Activated effector memory CD4-positive, alpha-beta T cell treated with Interleukin-2 at 50 U/mL for 16 hours (primary cell): ENCODE measurements around the gene LENEP.
"Not testable (repeated sequence)": the region's sequence is repeated elsewhere in the genome, so short reads cannot be mapped to it uniquely, and the experiment has no call there.

Experiments
- DNase-seq: peaks from one replicate; pipeline ENCODE4 v3.0.0-alpha.2; 2020

Gene LENEP

DNA sequence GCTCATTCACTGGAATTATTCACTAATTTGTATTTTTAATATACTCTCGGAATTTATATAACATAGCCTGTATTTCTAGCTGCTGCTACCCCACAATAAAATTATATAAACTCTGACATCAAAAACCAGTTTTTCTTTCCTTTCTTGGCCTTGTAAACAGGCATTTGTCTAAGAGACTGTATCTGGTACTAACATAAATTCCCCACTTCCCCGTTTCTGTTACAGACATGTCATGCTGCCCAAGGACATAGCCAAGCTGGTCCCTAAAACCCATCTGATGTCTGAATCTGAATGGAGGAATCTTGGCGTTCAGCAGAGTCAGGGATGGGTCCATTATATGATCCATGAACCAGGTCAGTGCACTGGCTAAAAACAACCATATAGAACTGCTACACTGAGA lies 15.6 kb upstream of the LENEP start:
- DNase-seq = not testable (repeated sequence)

DNA sequence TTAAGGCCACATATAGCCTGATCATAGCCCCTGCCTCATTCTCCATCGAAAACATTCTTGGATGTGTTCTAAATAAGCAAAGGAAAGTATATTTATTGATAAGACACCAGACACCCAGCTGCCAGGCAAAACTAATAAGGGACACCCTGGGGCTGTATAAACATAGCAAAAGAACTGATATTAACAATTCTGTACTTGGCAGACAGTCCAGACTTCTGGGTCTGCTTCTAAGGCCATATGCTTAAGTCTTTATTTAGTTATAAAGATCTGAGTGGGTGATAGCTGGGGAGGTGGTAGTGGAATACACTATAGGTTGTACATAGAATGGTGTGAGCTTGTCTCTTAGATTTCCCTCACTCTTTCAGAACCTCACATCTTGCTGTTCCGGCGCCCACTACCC lies 15.0 kb upstream of the LENEP start:
- no peak for DNase-seq

DNA sequence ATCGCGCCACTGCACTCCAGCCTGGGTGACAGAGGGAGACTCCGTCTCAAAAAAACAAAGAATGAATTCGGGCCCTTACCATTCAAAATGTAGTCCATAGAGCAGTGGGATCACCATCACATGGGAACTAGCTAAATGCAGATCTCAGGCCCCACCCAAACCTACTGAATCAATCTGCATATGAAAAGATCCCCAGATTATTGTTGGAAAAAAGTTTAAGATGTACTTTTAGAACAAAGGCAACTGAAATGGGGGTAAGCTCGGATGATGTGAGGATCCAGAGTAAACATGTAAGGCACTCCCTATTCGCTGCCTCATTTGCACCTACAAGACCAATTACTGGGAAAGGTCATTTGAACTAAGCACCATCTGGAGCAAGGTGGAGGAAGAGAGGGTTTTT lies 11.0 kb upstream of the LENEP start:
- DNase-seq = no peak

DNA sequence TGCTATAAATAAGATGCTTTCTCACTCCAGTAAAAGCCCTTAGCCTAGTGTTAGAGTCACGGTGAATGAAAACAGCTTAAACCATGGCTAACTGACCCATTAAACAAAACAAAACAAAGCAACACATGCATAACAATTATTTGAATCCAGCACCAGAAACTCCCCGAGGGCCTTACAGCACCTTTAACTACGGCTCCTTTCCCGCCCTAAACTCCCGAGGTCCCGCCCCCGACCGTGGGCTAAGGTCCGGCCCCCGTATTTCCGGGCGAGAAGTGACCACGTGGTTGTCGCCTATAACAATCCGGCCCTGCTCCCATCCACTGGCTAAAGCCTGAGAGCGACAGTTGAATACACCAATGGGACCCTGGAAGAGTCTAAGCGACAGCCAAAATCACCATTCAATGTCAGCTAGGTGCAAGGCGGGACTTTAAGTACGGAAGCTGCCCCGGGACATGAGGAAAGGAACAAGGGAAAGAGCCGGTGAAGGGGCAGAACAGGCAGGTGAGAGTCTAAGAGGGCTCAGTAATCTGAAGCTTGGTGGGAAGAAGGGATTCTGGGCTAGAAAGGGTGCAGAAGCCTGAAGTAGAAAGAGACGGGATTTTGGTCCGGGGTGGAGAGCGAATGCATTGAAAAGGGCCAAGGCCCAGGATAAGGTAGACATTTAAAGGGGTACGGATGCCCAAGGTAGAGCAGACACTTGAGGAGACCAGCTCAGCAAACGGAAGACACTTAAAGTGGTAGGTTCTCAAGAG lies 10.3 kb upstream of the LENEP start, which contains the start of gene FLAD1:
Gene FLAD1 (plus strand): TSS at position 448 of the 752 bp plus-strand sequence. CDS start 351 bp downstream, outside the sequence.
- DNase-seq = peak; percentile 91

DNA sequence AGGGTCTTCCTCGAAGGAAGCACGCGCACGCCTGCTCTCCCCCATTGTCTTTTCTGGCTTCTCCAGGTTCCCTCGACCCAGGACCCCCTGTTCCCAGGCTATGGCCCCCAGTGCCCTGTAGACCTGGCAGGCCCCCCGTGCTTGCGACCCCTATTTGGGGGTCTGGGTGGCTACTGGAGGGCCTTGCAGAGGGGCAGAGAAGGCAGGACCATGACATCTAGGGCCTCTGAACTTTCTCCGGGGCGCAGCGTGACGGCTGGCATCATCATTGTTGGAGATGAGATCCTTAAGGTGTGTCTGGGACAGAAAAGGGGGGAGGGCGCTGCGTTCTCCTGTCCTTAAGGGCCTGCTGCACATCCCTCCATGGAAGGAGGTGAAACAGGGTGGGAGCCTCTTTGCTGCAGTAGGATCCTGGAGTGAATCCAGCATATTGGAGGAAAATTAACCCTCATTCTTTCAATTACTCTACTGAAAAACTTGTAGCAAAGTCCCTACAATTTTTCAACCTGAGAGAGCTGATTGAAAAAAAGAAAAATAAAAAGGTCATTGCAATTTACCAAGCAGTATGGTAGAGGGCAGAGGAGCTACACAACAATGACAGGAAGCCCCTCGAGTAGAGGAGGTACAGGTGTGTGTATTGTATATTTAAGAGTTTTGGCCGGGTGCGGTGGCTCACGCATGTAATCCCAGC lies 9.5 kb upstream of the LENEP start:
- DNase-seq = no peak

DNA sequence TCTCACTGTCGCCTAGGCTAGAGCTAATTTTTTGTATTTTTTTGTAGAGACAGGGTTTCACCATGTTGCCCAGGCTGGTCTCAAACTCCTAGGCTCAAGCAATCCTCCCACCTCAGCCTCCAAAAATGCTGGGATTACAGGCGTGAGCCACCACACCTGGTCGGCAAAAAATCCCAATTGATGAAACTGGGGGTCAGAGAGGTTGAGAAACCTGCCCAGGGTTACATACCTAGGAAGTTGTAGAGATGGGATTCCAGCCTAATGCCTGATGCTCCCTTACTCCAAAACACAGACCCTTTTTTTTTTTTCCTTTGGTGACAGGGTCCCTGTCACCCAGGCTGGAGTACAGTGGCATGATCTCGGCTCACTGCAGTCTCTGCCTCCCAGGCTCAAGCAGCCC lies 6.7 kb upstream of the LENEP start:
- DNase-seq = not testable (repeated sequence)

DNA sequence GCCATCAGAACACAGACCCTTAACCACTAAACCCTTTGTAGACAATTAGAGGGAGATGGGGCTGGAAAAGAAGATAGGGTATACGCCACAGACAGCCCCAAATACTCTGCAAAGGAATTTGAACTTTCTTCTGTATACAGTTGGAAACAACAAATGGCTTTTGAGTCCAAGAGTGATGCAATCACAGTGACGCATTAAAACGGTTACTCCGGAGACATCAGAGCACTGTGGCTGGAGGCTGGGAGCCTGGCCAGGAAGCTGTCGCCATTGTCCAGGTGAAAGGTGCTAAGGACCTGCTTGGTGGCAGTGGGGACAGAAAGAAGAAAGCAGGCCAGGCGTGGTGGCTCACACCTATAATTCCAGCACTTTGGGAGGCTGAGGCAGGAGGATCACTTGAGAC lies 6.1 kb upstream of the LENEP start:
- no peak for DNase-seq

DNA sequence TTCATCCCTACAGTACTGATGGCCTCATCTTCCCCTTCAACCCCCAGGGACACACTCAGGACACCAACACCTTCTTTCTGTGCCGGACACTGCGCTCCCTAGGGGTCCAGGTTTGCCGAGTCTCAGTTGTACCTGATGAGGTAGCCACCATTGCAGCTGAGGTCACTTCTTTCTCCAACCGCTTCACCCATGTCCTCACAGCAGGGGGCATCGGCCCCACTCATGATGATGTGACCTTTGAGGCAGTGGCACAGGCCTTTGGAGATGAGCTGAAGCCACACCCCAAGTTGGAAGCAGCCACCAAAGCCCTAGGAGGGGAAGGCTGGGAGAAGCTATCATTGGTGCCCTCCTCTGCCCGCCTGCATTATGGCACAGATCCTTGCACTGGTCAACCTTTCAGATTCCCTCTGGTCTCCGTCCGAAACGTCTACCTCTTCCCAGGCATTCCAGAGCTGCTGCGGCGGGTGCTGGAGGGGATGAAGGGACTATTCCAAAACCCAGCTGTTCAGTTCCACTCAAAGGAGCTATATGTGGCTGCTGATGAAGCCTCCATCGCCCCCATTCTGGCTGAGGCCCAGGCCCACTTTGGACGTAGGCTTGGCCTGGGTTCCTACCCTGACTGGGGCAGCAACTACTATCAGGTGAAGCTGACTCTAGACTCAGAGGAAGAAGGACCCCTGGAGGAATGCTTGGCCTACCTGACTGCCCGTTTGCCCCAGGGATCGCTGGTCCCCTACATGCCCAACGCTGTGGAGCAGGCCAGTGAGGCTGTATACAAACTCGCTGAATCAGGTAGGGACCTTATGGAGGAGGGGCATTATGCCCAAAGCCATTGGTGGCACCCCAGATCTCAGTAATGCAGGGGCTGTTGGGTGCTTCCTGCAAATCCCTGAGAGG lies 5.1 kb upstream of the LENEP start:
- no peak for DNase-seq

DNA sequence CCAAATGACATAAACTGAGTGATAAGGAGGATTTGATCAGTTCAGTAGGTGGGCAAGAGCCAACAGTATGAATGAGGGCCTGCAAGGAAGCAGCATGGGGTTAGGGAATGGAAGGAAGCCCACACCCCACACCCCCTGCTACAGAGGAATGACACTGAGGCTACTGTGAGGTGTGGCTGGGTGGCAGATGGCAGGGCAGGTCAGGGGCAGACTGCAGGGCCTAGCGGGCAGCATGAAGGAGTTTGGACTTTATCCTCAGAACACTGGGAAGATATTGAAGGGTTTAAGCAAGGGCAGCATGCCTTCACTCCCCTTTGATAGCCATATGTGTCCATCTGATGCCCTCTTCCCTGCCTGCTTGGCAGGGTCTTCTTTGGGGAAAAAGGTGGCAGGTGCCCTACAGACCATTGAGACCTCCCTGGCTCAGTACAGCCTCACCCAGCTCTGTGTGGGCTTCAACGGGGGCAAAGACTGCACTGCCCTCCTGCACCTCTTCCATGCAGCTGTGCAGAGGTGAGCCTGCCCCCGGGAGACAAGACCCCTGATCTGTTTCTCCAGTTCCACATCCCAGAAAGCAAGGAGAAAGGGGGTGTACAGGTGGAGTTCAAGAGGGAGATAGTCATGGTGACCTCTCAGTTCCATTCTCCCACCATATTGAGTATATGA lies 4.1 kb upstream of the LENEP start:
- no peak for DNase-seq

DNA sequence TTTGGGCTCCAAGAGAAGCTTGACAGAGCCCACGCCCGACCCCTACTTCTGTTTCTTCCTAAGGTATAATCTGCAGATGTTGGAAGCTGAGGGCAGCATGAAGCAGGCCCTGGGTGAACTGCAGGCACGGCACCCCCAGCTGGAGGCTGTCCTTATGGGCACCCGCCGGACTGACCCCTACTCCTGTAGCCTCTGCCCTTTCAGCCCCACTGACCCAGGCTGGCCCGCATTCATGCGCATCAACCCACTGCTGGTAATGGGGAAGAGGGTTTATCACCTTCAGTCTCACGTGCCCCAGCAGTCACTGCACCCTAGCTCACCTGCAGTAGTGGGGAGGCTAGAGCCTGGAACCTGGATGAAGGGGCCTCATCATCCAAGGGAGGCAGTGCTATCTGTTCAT lies 3.1 kb upstream of the LENEP start:
- DNase-seq = no peak

DNA sequence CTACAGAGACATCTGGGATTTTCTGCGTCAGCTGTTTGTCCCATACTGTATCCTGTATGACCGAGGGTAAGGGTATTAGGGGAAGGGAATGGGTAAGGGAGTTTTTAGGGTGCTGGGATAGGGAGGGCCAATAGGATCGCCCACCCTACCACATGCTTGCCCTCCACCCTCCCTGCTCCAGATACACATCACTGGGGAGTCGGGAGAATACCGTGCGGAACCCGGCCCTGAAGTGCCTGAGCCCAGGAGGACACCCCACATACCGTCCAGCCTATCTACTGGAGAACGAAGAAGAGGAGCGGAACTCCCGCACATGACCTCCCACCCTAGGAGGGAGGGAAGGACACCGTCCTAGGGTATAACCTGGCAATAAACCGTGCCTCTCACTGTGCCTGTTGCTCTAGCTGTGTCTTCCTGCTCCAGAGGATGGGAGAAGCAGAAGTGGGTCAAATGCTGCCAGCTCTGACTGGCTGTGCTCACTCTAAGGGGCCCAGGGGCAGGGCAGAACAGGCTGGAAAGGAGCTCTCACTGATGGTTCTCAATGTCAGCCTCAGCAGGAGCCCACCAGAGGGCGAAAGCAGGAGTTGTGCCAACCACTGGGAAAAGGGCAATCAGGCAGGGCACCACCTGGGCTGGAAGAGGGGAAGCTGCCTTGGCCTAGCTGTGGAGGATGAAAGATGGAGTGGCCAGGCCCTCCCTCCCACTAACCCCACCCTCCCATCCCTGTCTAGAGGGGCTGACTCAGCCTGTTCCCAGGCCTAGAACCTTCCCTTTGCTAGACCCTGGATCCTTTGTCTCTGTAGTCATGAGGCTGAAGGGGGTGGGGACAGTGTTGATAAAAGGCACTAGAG lies 440 bp upstream of the LENEP start:
- no peak for DNase-seq

DNA sequence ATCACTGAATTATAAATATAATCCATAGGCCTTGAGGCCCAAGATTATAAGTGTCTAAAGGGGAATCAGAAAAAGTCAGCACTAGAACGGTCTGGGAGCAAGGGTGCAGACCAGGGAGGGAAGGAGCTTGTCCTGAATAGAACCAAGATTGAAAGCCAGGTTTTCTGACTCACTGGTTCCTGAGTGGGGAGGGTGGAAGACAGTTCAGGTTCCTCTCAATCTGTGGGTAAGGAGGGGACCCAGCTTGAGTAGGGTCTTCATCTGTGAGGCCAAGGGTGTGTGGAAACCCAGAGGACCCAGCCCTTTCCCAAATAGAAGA lies 842 bp downstream of the LENEP start:
- DNase-seq = no peak

DNA sequence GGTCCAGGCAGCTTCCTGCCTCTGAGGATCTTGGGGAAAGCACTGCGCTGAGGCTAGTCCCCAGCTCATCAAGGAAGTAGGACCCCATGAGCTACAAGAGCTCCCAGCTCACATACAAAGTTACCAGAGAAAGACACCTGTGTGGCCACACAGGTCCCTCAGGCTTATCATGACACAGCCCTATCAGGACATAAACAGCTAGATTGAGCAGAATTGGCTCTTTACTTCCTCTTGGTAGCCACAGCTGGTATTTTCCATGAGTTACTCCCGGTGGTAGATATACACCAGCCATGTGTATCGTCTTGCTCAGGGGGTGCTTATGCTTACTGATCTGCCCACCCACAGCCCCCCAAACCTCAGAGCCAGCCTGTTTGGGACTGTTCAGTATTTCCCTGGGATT lies 1.2 kb downstream of the LENEP start:
- no peak for DNase-seq

DNA sequence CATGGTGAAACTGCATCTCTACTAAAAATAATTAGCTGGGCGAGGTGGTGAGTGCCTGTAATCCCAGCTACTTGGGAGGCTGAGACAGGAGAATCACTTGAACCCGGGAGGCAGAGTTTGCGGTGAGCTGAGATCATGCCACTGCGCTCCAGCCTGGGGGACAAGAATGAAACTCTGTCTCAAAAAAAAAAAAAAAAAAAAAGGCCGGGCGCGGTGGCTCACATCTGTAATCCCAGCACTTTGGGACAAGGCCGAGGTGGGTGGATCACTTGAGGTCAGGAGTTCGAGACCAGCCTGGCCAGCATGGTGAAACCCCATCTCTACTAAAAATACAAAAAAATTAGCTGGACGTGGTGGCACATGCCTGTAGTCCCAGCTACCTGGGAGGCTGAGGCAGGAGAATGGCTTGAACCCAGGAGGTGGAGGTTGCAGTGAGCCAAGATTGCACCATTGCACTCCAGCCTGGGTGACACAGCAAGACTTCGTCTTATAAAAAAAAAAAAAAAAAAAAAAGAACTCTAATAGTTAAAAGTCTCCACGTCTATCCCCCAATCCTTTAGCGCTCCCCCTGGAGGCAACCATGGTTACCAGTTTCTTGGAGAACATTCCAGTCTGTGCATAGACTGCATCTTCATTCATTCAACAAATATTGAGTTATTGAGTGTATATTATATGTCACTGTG lies 2.1 kb downstream of the LENEP start:
- not testable (repeated sequence) for DNase-seq

DNA sequence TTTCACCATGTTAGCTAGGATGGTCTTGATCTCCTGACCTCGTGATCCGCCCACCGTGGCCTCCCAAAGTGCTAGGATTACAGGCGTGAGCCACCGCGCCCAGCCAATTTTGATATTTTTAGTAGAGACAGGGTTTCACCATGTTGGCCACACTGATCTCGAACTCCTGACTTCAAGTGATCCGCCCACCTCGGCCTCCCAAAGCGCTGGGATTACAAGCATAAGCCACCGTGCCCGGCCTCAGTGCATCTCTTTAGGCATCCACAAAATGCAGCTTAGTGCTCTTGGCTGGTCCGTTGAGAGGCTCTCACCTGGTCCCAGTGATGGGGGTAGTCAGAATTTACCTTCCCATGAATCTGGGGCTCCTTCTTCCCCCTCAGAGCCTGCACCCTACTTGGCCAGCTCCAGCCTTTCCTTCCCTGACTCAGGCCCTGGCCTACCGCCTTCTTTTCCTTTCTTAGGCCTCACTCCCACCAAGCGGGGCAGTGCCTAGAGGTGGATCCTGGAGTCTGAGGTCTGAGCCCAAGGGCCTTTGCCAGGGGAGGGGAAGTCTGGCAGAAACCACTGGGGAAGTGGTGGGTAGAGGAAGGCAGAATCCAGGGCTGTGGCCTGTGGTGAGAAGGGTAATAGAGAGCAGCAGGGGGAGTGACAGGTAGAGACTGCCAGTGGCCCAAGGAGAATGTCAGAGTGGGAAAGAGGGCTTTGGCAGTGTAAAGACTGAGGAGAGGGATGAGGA lies 3.7 kb downstream of the LENEP start:
- no peak for DNase-seq

DNA sequence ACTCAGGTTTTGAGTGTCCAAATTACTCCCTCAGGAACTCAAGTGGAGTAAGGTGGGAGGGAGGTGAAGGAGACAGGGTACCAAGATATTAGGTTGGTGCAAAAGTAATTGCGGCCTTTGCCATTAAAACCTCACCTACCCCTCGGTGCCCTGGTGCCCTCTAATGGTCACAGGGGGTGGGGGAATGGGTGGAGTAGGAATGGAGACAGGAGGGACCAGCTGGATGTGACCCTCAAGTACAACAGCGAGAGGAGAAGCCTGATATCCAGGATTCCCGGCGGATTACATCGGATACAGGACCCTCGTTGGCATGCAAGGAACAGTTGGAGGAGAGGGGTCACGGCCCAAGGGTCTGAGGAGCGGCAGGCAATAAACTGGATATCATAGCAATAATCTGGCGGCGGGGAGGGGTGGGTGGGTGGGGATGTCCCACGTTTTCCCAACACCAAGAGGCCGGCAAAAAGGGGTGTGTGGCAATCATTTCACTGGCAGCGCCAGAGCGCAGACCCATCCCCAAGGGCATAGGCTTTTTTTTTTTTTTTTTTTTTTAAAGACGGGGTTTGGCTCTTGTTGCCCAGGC lies 4.9 kb downstream of the LENEP start:
- no peak for DNase-seq

DNA sequence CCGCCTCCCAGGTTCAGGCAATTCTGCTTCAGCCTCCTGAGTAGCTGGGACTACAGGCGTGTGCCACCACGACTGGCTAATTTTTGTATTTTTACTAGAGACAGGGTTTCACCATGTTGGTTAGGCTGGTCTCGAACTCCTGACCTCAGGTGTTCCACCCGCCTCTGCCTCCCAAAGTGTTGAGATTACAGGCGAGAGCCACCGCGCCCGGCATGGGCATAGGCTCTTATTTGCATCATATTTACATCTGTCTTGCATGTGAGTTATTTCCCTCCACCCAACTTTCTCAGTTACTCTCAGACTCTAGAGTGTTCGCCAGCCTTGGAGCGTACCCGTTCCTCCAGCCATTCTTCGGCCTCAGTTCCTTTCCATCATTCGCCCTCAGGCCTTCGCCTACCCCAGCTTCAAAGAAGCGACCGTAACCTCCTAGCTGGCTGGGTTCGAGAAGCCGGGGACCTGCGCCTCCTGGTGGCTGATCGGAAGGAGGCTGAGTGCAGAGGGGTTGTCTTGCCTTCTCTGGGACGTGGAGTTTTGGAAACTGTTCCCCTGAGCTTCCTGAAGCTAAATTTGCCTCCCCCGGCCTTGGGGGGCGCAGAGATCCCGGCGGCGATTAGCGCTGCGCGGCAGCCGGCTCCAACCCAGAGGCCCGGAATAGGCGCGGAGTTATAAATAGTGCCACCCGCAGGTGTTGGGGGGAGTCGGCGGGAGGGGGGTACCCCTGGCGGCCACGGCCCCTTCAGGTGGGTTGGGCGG lies 5.6 kb downstream of the LENEP start:
- peak; percentile 51 for DNase-seq

DNA sequence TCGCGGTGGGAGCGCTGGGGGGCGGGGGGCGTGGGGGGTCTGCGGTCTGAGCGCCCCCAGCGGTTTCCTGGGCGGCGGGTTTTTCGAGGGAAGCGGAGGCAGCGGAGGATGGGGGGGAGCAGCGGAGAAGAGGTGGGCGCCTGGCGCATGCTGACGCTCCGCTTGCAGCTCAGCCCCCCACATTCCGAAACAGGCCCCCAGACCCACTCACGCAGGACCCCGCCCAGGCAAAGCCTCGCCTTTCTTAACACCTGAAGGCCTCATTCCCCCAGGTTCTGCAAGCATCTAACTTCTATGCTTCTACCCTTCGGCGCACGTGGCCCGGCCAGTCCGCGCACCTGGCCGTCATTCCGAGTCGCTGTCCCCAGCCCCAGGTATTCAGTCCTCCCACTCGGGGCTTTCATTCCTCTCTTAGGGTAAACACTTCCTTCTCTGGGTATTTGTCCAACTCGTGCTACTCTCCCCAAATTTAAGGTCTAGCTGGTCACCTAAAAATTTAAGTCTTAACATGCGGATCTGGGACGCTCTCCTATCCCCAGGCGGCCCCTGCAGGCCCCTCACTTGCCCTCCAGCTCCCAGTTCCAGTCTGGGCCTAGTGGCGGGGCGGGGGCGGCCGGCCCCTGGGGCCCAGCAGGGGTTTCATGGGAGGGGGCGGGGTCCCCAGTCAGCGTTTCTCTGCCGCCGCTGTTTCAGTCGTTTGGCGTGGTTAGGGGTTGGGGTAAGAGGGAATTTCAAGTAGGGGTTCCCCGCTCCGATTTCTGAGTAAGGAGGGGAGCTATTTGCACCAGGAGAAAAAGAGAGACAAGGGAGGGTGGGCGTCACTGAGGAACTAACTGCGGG lies 6.4 kb downstream of the LENEP start:
- no peak for DNase-seq

DNA sequence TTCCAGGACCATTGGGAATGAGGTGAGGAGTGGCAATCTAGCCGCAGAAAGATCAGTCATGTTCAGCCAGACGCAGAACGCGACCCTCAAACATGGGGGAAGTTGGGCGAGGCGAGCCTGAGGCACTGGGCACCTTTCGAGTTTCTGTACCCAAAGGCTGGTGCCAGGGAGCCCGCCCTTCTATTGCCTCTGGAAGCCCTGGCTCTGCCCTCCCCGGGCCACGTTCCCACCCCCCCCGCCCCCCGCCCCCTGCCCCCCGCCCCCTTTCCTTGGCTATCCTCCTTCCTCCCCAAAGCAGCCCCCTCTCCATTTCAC lies 7.0 kb downstream of the LENEP start:
- DNase-seq = no peak
